ENCODE results near the gene CCDC82. TPM values are rescaled to one million over a fixed set of nuclear protein-coding genes. Genes with fewer than 3 reads are reported as not detected.

CCDC82 gene
- polyA plus RNA-seq, 3 donors from 2014 or later: 11.4 to 30.7 (median 20.9) TPM

DNA sequence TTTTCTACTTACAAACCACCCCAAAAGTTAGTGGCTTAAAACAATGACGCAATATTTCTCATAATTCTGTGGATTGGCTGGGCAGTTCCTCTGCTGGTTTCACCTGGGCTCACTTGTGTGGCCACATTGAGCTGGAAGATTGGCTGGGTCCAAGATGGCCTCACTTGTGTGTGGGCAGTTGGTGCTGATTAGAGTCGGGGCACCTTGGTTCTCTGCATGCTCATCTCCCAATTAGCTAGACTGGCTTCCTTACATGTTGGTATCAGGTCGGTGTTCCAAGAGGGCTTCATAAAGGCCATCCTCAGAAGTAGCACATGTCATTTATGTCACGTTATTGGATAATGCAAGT is 59.2 kb downstream of the CCDC82 start:
- H3K4me3 Mint-ChIP-seq: no peak overlapping the region
- H3K36me3 Mint-ChIP-seq: peaks cover 5 to 6% (median 5%) of the 10 kb centered on the region in 3 donors
- DNase-seq: no peak
- H3K9me3 Mint-ChIP-seq: no peaks in the 10 kb centered on the region
- no peak overlapping the region for H3K27ac Mint-ChIP-seq
- H3K4me1 Mint-ChIP-seq: peaks cover 20 to 40% of the 10 kb centered on the region in 2 donors
- H3K27me3 Mint-ChIP-seq (ENCODE audit: low read depth in 3 of 3): peaks cover 0 to under 1% (median 0%) of the 10 kb centered on the region in 3 donors

DNA sequence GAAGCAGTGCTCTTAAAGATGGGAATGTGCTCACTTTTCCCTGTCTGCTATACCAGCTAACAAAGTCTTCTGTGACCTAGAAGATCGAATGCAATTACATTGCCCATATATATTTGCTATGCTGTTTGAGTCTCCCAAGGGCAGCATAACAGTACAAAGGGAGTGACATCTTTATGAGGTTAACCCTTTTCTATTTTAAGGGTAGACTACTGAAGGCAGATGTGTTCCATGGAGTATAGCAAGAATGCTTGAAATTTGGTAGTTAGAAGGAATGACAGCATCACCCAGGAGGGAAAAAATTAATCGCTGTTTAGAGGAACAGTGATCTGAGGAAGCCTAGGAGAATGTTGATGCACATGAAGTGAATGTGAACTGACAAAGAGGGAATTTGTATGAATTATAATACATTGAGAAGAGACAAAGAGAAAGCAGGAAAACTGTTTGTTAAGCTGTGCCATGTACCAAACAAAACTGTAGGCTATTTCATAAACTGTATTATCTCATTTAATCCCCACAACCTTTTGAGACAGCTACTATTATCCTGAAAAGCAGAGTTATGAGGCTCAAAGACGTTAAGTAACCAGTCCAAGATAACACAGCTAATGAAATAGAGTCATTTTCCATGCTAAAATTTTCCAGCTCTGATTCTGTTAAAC is 59.7 kb downstream of the CCDC82 start:
- Mint-ChIP-seq H3K27me3 (ENCODE audit: low read depth in 3 of 3) (no peaks in the 10 kb centered on the region), H3K4me1 (peaks cover 20 to 36% of the 10 kb centered on the region in 2 donors), H3K27ac (no peak overlapping the region), H3K36me3 (peaks cover 3% of the 10 kb centered on the region in 3 donors), H3K4me3 (no peak overlapping the region), H3K9me3 (no peaks in the 10 kb centered on the region)
- DNase-seq: no peak

DNA sequence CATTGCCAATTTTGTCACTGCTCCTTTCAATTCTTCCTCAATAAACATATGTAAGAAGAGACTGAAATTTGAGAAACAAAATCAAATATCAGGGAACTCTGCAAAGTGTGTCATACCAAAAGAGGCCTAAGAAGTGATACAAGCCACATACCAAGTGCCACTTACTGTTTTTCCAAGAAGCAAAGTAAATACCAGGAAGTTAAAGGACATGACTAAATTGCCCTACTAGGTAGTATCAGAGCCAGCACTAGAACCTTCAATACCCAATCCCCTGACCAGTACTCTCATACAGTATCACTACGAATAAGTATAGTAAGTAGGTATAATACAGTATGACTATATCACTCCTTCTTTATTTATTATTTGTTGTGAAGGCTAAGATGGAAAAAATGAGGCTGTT is 60.3 kb downstream of the CCDC82 start:
- DNase-seq: no peak
- H3K4me3 Mint-ChIP-seq: no peak overlapping the region
- H3K27ac Mint-ChIP-seq: no peak overlapping the region
- peaks cover 3% of the 10 kb centered on the region in 3 donors for H3K36me3 Mint-ChIP-seq
- H3K4me1 Mint-ChIP-seq: peaks cover 20 to 42% of the 10 kb centered on the region in 2 donors
- no peaks in the 10 kb centered on the region for H3K27me3 Mint-ChIP-seq (ENCODE audit: low read depth in 3 of 3)
- no peaks in the 10 kb centered on the region for H3K9me3 Mint-ChIP-seq

DNA sequence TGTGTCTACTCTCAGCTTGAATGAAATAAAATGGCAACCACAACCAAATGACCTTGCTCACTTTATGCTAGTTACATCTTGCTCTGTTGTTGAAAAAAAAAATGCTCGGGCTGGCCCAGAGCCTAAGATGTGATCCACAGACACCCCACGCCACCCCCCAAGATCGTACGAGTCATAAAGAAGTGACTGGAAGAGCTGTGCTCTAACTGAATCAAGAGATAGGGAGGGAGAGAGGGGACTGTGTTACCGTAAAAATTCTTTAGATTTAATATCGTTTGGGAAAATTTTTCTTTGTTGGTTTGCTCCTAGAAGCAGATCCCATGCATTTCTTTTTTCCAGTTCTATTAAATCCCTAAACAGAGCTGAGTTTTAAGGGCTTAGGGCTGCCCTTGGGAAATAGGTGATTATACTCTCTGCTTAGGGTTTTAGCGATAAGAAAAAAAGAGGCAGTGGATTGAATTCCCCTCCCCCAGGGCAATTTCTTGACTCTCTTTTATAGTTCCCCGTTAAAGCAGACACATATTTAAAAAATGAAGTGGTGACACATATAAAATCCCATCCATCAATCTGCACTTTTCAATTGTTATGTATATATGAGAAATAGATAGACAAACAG is 61.2 kb downstream of the CCDC82 start:
- Mint-ChIP-seq H3K27ac (no peak overlapping the region), H3K4me3 (no peak overlapping the region), H3K27me3 (ENCODE audit: low read depth in 3 of 3) (no peaks in the 10 kb centered on the region), H3K4me1 (peaks cover 20 to 45% of the 10 kb centered on the region in 2 donors), H3K9me3 (no peaks in the 10 kb centered on the region), H3K36me3 (peaks cover 0 to 3% (median 3%) of the 10 kb centered on the region in 3 donors)
- no peak for DNase-seq

DNA sequence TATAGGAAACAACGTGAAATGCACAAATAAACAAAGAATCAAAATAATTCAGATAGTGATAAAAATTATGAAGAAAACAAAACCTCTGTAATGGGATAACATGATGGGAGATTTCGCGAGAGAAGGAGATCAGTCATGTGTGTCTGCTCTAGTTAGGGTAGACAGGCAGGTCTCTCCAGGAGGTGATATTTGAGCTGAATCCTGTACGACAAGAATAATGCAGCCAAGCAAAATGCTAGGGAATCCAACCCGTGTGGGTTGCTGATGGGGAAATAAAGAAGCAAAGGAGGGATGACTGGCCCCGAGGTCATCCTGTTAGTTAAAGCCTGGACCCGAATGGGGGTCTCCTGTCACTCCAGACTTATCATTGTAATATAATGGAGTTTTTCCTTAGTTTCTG is 62.8 kb downstream of the CCDC82 start:
- Mint-ChIP-seq H3K27me3 (ENCODE audit: low read depth in 3 of 3) (no peaks in the 10 kb centered on the region), H3K4me3 (no peak overlapping the region), H3K4me1 (peaks cover 11 to 32% of the 10 kb centered on the region in 2 donors), H3K36me3 (peaks cover 2 to 3% (median 3%) of the 10 kb centered on the region in 3 donors), H3K27ac (no peak overlapping the region), H3K9me3 (no peaks in the 10 kb centered on the region)
- DNase-seq: no peak

DNA sequence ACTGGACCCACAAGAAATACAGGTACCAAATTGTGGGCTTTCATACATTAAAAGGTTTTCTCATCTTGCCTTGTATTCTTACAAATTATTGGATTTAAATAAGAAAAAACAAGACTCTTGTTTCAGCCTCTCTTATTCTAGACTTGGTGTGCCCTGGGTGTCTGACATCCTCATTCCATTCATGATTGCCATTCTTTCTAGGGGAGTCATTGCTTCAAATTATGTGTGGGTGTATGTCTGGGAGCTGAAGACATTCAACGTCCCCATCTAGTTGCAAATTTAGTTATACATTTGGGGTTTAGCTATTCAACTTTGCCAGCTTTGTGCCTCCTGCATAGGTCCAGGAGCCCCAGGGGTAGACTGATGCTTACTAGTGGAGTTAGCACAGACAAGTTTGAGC is 64.8 kb downstream of the CCDC82 start:
- H3K36me3 Mint-ChIP-seq: peaks cover 3 to 6% (median 5%) of the 10 kb centered on the region in 3 donors

DNA sequence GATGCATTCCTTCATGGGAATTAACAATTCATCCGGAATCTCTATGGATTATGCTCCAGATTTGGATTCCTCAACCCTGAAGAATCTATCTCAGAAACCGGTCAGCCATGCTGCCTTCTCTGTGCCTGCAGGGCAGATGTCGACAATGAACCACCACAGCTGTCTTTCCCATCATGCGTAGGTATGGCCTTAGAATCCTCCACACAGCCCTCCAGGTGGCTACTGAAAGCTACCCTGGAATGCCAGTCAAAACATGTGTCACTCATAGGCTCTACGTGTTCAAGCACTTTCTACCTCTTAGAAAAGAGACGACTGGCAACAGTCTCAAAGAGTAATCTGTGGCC is 66.1 kb downstream of the CCDC82 start:
- H3K9me3 Mint-ChIP-seq: no peaks in the 10 kb centered on the region
- H3K27me3 Mint-ChIP-seq (ENCODE audit: low read depth in 3 of 3): peaks cover 0 to 3% (median 0%) of the 10 kb centered on the region in 3 donors
- peaks cover 2 to 21% of the 10 kb centered on the region in 2 donors for H3K4me1 Mint-ChIP-seq
- H3K36me3 Mint-ChIP-seq: peaks cover 3 to 5% (median 3%) of the 10 kb centered on the region in 3 donors
- no peak for DNase-seq
- no peak overlapping the region for H3K27ac Mint-ChIP-seq
- H3K4me3 Mint-ChIP-seq: no peak overlapping the region

More for the DNA sequence above, 64.8 kb downstream of the CCDC82 start:
- Mint-ChIP-seq H3K4me3 (no peak overlapping the region), H3K9me3 (no peaks in the 10 kb centered on the region), H3K27me3 (ENCODE audit: low read depth in 3 of 3) (peaks cover 0 to 3% (median 0%) of the 10 kb centered on the region in 3 donors), H3K4me1 (peaks cover 8 to 22% of the 10 kb centered on the region in 2 donors), H3K27ac (no peak overlapping the region)
- no peak for DNase-seq

DNA sequence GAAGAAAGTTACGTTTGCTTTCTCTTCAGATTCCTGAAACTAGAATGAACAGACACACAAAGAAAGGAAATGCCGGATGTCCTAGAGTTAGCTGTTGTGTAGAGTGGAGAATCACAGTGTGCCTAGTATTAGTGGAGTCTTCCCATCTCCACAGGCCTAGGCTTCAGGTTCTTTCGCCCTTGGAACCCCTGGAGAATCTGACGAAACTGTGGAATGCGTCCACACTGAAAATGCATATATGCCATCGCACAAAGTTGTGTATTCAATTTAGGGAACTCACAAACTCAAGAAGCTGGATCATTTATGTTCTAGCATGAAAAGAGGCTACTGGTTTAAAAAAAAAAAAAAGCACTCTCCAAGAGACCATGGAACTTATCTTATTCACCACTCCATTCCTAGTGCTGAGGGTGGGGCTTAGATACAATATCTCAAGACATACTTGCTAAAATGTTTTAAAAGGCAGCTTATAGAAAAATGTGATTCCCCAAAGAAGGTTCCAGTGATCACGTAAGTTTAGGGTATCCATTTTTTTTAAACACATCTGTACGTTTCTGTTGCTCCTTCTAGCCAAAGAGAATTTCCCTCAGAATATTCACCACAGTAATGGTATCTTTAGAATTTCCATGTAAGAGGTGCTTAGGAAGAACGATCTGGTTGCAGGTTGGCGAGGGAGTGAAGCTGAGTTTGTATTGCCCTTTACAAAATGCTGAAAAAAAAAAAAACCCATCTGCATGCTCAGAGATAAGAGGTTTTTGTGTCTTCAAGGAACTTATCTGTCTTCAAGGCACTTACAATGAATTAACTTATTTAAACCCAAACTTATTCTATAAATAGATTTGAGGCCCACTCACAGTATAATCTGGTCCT is 66.7 kb downstream of the CCDC82 start:
- H3K4me1 Mint-ChIP-seq: peaks cover 7 to 27% of the 10 kb centered on the region in 2 donors
- no peak for DNase-seq
- peaks cover 0 to 3% (median 0%) of the 10 kb centered on the region in 3 donors for H3K27me3 Mint-ChIP-seq (ENCODE audit: low read depth in 3 of 3)
- H3K4me3 Mint-ChIP-seq: no peak overlapping the region
- peaks cover 3 to 5% (median 3%) of the 10 kb centered on the region in 3 donors for H3K36me3 Mint-ChIP-seq
- H3K9me3 Mint-ChIP-seq: no peaks in the 10 kb centered on the region
- no peak overlapping the region for H3K27ac Mint-ChIP-seq

DNA sequence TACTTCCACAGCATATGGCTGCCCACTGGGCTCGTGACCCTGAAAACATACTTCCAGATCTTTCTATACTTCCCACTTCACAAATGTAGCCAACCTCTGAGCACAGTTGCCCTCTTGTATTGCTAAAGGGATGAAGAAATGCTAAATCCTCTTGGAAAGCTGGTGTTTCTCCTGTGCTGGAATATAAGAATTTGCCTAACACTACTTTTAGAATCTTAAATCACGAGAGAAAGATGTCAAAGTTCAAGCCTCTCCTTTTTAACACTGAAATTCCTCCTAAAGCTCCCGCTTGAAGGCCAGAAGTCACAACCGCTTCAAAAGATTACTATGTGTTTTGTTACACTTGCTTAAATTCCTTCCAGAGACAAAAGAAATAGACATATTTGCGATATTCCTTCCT is 68.6 kb downstream of the CCDC82 start:
- H3K27me3 Mint-ChIP-seq (ENCODE audit: low read depth in 3 of 3): peaks cover 0 to 3% (median 0%) of the 10 kb centered on the region in 3 donors
- no peak overlapping the region for H3K27ac Mint-ChIP-seq
- H3K9me3 Mint-ChIP-seq: no peaks in the 10 kb centered on the region
- peaks cover 25 to 46% of the 10 kb centered on the region in 2 donors for H3K4me1 Mint-ChIP-seq
- peaks cover 3 to 5% (median 5%) of the 10 kb centered on the region in 3 donors for H3K36me3 Mint-ChIP-seq
- H3K4me3 Mint-ChIP-seq: no peak overlapping the region
- no peak for DNase-seq

DNA sequence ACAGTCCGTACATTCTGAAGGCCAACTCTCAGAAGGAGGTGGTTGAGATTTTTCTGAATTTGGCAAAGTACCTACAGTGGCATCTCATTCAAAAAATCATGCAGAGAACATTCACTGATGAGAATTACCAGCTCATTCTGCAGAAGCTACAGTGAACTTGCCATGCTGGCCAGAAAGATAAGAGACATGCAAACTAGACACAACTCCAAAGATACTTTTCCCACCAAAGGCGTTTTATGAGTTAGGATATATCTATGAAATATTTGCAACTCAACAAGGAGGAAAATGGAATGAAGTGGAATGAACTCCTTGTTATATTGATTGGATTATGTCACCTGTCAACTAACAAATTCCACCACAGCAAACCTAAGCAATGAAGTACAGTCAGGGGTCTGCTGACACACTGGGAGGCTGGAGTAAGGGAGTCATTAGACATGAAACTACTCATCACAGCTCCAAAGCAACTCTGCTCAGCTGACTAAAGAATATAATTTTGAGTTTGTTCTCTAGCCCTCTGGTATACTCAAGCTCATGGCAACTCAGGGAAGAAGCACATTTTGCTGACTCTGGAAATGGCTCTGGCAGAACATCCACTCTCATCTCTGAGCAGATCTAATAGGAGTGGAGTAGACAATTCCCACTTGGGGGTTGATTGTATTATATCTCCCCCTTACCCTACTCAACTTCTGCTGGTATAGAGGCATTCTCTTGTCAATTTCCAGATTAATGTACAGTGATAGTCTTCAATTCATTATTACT is 69.6 kb downstream of the CCDC82 start:
- no peak overlapping the region for H3K4me3 Mint-ChIP-seq
- peaks cover 0 to 3% (median 0%) of the 10 kb centered on the region in 3 donors for H3K27me3 Mint-ChIP-seq (ENCODE audit: low read depth in 3 of 3)
- H3K9me3 Mint-ChIP-seq: no peaks in the 10 kb centered on the region
- H3K27ac Mint-ChIP-seq: no peak overlapping the region
- peaks cover 3 to 8% (median 6%) of the 10 kb centered on the region in 3 donors for H3K36me3 Mint-ChIP-seq
- DNase-seq: no peak
- H3K4me1 Mint-ChIP-seq: peaks cover 30 to 56% of the 10 kb centered on the region in 2 donors

DNA sequence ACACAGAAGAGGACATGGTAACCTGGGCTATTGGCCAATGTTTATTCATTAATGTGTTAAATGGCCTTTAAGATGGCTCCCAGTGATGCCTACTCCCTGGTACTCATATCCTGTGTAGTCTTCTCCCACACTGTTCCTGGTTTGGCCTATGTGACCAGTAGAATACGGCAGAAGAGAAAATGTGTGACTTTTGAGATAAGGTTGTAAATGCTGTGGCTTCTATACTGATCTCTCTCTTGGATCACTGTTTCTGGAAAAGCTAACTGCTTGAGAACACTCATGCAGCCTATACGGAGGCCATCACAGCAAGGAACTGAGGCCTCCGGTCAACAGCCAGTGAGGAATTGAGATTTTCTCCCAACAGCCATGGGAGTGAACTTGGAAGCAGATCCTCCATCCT is 70.9 kb downstream of the CCDC82 start:
- Mint-ChIP-seq H3K27me3 (ENCODE audit: low read depth in 3 of 3) (peaks cover 0 to 3% (median 0%) of the 10 kb centered on the region in 3 donors), H3K36me3 (peaks cover 3 to 15% (median 6%) of the 10 kb centered on the region in 3 donors), H3K4me1 (peaks cover 42 to 59% of the 10 kb centered on the region in 2 donors), H3K27ac (peak overlapping the region in 1 of 6 donors; percentile 29), H3K4me3 (no peak overlapping the region), H3K9me3 (no peaks in the 10 kb centered on the region)
- no peak for DNase-seq

DNA sequence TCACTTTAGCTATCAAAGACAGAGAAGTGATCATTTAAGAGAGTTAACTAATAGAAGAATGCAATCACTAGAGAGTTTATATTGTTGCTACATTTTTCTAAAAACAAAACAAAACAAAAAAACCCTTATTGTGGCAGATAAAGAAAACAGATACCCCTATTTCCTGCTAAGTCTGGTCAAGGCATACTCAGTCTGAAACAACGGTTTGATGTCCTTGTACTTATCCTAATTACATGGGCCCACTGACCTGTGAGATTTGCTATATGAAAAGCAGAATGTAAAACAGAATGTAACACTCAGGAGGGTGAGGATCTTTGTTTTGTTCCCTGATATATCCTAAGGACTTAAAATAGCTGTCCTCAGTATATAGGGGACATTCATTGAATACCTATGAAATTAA is 71.3 kb downstream of the CCDC82 start:
- peak overlapping the region in 2 of 5 donors; percentile 41 to 57 for H3K4me3 Mint-ChIP-seq
- peak in 1 of 3 donors; percentile 8 for DNase-seq
- H3K27me3 Mint-ChIP-seq (ENCODE audit: low read depth in 3 of 3): peaks cover 0 to 3% (median 0%) of the 10 kb centered on the region in 3 donors
- peaks cover 3 to 15% (median 6%) of the 10 kb centered on the region in 3 donors for H3K36me3 Mint-ChIP-seq
- H3K4me1 Mint-ChIP-seq: peaks cover 46 to 63% of the 10 kb centered on the region in 2 donors
- no peaks in the 10 kb centered on the region for H3K9me3 Mint-ChIP-seq
- peak overlapping the region in 5 of 6 donors; percentile 27 to 86 (median 74) for H3K27ac Mint-ChIP-seq

DNA sequence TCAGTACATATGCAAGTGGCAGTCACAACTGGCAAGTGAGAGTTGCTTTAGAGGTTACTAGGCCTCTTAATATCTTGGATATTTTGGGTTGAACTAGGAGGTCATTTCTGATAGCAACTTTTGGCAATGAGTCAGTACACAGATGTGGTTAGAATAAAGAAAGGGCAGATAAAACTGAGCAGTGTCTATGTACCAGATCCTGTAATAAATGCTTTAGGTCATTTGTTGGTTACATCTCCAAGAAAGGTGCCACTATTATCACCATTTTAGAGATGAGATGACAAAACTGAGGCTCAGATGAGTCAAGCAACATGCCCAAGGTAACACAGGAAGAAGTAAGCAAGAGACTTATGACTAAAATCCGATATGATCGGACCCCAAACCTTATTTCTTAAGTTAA is 71.7 kb downstream of the CCDC82 start:
- peaks cover 48 to 68% of the 10 kb centered on the region in 2 donors for H3K4me1 Mint-ChIP-seq

More for the DNA sequence above, 71.7 kb downstream of the CCDC82 start:
- DNase-seq: peak in 1 of 3 donors; percentile 15
- peak overlapping the region in 5 of 6 donors; percentile 27 to 86 (median 74) for H3K27ac Mint-ChIP-seq
- peaks cover 0 to 15% (median 6%) of the 10 kb centered on the region in 3 donors for H3K36me3 Mint-ChIP-seq
- no peaks in the 10 kb centered on the region for H3K9me3 Mint-ChIP-seq
- peaks cover 0 to 3% (median 0%) of the 10 kb centered on the region in 3 donors for H3K27me3 Mint-ChIP-seq (ENCODE audit: low read depth in 3 of 3)
- peak overlapping the region in 2 of 5 donors; percentile 41 to 57 for H3K4me3 Mint-ChIP-seq
